ENCODE results near the gene SULT4A1. TPM values are rescaled to one million over a fixed set of nuclear protein-coding genes. Genes with fewer than 3 reads are reported as not detected.

SULT4A1 gene
- total and polyA plus RNA-seq, 2 of the 8 experiments (the other 6 are each of a cell fraction or from before 2014, with no cell fraction given) = 9.1 to 11.8 TPM

DNA sequence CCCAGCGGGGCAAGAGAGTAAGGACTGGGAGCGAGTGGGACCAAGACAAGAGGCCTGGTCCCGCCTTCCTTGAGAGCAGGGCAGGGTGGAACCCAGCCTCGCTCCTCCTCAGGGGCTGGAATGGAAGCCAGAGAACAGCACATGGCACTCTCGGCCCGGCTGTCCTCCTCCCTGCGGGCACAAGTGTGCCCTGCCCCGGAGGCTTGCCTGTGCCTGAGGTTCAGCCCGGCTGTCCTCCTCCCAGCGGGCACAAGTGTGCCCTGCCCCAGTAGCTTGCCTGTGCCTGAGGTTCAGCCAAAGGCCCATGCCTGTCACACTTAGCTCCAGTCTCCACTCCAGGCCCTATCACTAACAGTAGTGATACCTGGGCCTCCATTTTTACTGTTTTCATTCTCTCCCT, 24.2 kb downstream of the SULT4A1 start:
- Histone ChIP-seq H2BK5ac (ENCODE audit: low read depth, low read length) (no peak overlapping the region), H2BK12ac (ENCODE audit: low read depth, low read length) (no peak overlapping the region), H3K18ac (ENCODE audit: extremely low read depth, low read length) (no peak overlapping the region), H3K79me1 (ENCODE audit: low read depth, low read length) (peaks cover 23% of the 10 kb centered on the region), H3K4me2 (ENCODE audit: insufficient read depth in 1 of 2, low read depth in 2 of 2, low read length in 2 of 2) (no peak overlapping the region), H3K23me2 (ENCODE audit: low read depth, low read length) (no peaks in the 10 kb centered on the region), H3K56ac (replicated peaks; ENCODE audit: insufficient read length, low read depth, low read length) (no peak overlapping the region), H3K4me3 (ENCODE audit: extremely low read depth in 1 of 4, insufficient read depth in 2 of 4, low read depth in 3 of 4, low read length in 4 of 4) (no peak overlapping the region), H3K27me3 (replicated peaks in 1 of 4; ENCODE audit: control insufficient read depth in 3 of 4, extremely low read depth in 1 of 4, insufficient read depth in 3 of 4, low read length in 3 of 4) (no peaks in the 10 kb centered on the region), H2BK15ac (ENCODE audit: low read length) (no peak overlapping the region), H3K9me3 (ENCODE audit: insufficient read depth in 2 of 2, low read depth in 1 of 2, low read length in 1 of 2) (no peaks in the 10 kb centered on the region), H3K79me2 (ENCODE audit: control insufficient read depth in 1 of 2, insufficient read depth in 2 of 2, low read length in 2 of 2) (peaks cover 0 to 10% of the 10 kb centered on the region in 2 experiments; a peak in 1 of 4 replicates), H4K91ac (replicated peaks; ENCODE audit: insufficient read length, low read length) (no peak overlapping the region), H3K14ac (ENCODE audit: insufficient read length) (no peak overlapping the region), H4K8ac (ENCODE audit: extremely low read depth, insufficient read depth, low read length) (no peak overlapping the region; the same call in 1 of the 2 replicates), H4K5ac (ENCODE audit: insufficient read length, low read depth, low read length) (no peak overlapping the region), H3K27ac (ENCODE audit: low read depth, low read length) (no peak overlapping the region), H3K4me1 (replicated peaks in 1 of 4; ENCODE audit: control insufficient read depth in 3 of 4, insufficient read depth in 4 of 4, low read length in 3 of 4) (0 out of 7 replicates have a peak, but pooled peaks cover 0 to 3% (median 0%) of the 10 kb centered on the region in 4 experiments), H3K9ac (replicated peaks in 1 of 4; ENCODE audit: extremely low read depth in 1 of 4, low read depth in 3 of 4, low read length in 3 of 4) (no peak overlapping the region), H3K36me3 (ENCODE audit: control insufficient read depth in 2 of 4, insufficient read depth in 4 of 4, low read length in 3 of 4) (peaks cover 0 to 11% (median 1%) of the 10 kb centered on the region in 4 experiments; a peak in 5 of 8 replicates), H3K23ac (ENCODE audit: insufficient read length) (no peak overlapping the region), H2AK5ac (ENCODE audit: low read depth, low read length) (no peak overlapping the region), H3K4ac (replicated peaks; ENCODE audit: insufficient read length, low read depth, low read length) (no peak overlapping the region), H4K20me1 (replicated peaks in 1 of 2; ENCODE audit: control insufficient read depth in 1 of 2, insufficient read depth in 2 of 2, low read length in 2 of 2) (peaks cover 8 to 15% of the 10 kb centered on the region in 2 experiments), H2BK120ac (replicated peaks; ENCODE audit: low read depth, low read length) (no peak overlapping the region), H2BK20ac (ENCODE audit: low read length) (no peak overlapping the region), H2AFZ (ENCODE audit: low read length) (no peak overlapping the region)
- WGBS, 2 experiments (ENCODE audit: extremely low coverage in 1 of 2, insufficient coverage in 1 of 2, insufficient read length in 1 of 2, insufficient replicate concordance in 2 of 2, low coverage in 1 of 2, low lambda C conversion rate in 2 of 2, missing lambda C conversion rate in 1 of 2) = 94% methylated on average over 10 of the region's 10 CpGs; no CpG with 5 or more reads in 1 of the 2 experiments
- CTCF ChIA-PET (ENCODE audit: partially characterized antibody) = interaction anchor here (0.9 to 2.0 kb wide), 6 partner anchors 9 to 89 kb away, joined by 3 to 8 read pairs (median 4); no protein-coding TSS in a partner anchor
- TF ChIP-seq TBP (IDR thresholded peaks at IDR 0.05; ENCODE audit: low read depth, low read length) (no peak), CBX5 (IDR thresholded peaks at IDR 0.05; ENCODE audit: low read depth, low read length) (no peak)
- TF ChIP-seq, protein P1, sequence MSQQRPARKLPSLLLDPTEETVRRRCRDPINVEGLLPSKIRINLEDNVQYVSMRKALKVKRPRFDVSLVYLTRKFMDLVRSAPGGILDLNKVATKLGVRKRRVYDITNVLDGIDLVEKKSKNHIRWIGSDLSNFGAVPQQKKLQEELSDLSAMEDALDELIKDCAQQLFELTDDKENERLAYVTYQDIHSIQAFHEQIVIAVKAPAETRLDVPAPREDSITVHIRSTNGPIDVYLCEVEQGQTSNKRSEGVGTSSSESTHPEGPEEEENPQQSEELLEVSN (IDR thresholded peaks at IDR 0.05) = no peak
- POLR2A ChIA-PET (ENCODE audit: partially characterized antibody) = no interaction called here
- DNase-seq (ENCODE audit: low read depth in 1 of 2, low spot score in 2 of 2) = no peak
- no peak for FAIRE-seq
